LoVo (cell line): ENCODE data around the gene KLF16.
A peak's percentile ranks its signal among the peaks of the same experiment; 100 is the strongest.

Source experiments
- DNase-seq: peaks from one replicate; pipeline ENCODE4 v3.0.0-alpha.2; 2016; ENCODE audit warnings: low spot score

The KLF16 gene

DNA sequence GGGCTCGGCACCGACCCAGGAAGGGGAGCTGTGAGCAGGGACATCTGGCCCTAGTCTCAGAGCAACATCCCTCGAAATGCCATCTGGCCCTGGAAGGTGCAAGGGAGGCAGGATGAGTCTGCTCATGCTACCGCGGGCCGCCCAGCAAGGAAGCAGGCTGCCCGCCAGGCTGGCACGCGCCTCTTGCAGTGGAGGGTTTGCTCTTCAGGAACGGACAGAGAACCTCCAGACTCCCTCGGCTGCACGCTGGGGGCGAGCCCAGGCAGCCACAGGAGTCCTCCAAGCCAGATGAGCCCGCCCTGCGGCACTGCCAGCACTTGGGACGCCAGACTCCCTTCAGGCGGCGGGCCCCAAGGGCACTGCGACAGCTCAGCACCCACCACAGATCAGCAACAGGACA lies 41.2 kb downstream of the KLF16 start:
- no peak for DNase-seq

DNA sequence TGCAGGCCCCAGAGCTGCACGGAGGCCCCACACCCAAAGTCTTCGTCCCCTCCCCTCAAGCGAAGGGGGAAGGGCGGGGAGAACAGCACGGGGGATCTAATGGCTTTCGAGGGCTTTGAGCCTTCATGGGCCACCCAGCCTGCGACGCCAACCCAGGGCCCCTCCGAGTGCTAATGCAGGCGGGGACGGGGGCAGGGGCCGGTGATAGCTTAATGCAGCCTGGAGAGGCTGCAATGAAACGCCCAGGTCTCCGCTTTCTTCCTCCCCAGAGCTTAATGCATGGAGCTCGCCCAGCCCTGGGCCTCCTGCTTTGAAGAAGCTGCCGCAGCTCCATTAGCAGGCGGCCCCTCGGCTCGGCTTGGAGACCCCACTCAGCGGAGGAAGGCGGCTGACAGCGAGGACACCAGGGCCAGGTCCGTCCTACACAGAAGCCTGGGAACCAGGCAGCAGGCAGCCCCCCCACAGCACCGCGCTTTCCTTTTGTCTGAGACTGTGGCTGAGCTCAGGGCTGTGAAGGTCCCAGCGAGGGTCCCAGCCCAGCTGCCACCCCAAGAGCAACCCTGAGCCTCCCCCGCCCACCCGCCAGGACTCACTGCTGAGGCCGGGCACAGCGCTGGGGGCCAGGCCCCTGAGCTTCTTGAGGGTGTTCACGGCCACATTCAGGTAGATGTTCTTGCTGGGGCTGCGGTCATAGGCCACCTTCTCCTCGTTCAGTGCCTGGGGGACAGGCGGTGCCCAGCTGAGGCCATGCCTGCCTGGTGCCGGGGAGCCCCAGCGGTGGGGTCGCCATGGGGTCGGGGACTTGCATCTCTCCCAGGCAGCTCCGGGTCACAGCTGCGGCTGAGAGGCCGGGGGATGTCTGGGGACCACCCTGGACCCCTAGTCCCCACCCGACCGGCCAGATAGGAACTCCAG lies 43.8 kb downstream of the KLF16 start:
- no peak for DNase-seq

GRCh38 chr19:1818549-1819195 lies 44.7 kb downstream of the KLF16 start:
- DNase-seq = no peak

GRCh38 chr19:1817553-1818179 lies 45.7 kb downstream of the KLF16 start:
- DNase-seq = no peak

- DNase-seq = no peak
Observed at GRCh38 chr19:1816530-1817298, 46.7 kb downstream of the KLF16 start.

DNA sequence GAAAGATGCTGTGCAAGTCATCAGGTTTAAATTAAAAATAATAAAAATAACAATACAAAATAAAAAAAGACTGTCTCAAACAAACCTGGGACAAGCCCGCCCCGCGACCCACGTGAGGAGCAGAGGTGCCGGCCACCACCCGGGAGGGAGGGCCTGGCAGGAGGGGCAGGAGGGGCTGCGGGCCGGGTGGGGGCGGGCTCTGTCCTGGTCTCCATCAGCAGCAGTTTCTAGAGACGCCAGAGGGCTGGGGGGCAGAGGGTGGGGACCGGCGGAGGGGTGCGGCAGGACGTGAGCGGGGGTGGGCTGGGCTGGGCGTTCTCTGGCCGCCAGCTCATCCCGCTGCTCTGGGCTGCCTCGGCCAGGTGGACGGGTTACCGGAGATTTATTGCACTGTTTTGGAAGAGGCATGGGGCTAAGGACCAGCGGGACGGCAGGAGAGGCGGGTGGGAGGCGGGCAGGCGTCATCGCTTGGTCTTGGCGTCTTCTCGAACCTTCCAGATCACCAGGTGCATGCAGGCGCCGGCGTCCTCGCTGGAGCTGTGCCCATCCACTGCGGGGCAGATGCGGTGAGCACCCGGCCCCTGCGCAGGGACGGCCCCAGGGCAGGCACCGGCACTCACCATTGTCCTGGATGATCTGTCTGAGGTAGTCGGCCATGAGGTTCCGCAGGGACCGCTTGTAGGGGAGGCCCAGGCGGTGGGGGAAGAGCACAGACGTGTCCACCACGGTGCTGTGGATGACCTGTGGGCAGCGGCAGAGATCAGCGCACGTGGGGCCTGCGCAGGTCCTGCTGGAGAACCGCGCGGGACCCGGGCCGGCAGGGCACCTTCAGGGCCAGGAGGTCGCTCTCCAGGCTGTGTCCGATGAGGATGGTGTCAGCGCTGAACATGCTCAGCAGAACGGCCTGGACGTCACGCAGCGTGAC lies 47.5 kb downstream of the KLF16 start:
- no peak for DNase-seq

GRCh38 chr19:1814833-1815604 lies 48.4 kb downstream of the KLF16 start:
- DNase-seq = no peak

- DNase-seq = no peak
Observed at GRCh38 chr19:1814391-1814790, 49.0 kb downstream of the KLF16 start.

DNA sequence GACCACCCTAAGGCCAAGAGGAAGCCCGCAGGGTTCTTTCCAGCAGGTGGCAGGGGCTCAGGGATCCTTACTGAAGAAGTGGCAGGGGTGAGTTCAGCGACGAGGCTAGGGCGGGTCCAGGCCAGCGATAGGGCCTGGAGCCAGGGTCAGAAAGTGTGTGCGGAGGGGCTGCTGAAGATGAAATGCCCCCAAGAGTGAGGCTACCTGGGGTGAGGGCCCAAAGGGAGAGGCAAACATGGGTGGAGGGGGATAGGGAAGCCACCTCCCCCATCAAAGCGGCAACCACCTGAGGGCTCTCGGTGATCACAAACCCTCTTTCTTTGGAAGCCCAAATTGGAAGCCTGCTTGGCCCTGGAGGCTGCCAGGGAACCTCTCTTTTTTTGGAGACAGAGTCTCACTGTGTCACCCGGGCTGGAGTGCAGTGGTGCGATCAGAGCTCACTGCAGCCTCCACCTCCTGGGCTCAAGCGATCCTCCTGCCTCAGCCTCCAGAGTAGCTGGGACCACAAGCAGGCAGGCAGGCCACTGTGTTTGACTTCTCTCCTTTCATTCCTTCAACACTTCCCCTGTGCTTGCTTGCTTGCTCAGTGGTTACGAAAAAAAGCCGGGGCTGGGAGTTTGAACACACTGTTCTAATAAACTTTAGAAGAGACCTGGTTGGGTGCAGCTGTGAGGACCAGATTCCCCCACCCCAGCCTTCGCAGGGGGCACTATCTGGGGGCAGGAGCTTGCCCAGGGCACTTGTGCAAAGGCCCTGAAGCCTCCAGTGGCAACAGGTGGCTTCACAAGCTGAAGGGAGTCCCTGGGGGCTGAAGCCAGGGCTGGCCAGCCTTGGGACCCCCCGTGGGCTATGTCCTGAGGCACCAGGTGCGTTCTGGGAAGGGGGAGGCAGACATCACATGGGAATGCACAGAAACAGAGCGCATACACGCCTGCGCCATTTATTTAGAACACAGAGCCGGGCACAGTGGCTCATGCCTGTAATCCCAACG lies 49.9 kb downstream of the KLF16 start:
- no peak for DNase-seq

DNA sequence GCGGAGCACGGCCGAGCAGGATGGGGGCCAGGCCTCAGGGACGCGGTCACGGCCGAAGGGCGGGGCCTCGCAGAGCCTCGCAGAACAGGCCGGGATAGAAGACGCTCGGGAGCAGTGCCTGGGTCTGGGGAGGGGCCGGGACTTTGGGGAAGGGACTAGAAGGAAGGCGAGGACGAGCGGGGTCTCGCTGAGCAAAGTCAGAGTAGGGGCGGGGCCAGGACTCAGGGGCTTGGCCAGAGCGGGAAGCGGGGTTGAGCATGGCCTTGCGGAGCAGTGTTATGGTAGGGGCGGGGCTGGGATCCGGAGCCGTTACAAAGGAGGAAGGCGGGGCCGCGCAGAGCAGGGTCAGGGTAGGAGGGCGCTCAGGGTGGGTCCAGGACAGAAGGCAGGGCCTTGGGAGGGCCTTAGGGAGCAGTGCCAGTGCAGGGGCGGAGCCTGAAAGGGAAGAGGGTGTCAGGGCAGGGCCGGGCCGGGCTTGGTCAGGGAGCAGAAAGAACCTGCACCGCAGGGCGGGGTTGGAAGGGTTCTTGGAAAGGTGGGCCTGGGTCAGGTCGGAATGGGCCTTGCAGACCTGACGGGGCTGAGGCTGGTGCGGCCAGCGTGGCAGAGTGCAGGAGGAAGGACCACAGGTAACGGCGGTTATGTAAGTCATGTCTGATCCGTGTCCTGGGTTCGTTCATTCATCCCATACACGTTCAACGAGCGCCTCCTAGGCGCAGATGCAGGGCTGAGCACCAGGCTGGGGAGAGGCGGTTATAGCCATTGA lies 50.8 kb downstream of the KLF16 start:
- peak; percentile 96 for DNase-seq

DNA sequence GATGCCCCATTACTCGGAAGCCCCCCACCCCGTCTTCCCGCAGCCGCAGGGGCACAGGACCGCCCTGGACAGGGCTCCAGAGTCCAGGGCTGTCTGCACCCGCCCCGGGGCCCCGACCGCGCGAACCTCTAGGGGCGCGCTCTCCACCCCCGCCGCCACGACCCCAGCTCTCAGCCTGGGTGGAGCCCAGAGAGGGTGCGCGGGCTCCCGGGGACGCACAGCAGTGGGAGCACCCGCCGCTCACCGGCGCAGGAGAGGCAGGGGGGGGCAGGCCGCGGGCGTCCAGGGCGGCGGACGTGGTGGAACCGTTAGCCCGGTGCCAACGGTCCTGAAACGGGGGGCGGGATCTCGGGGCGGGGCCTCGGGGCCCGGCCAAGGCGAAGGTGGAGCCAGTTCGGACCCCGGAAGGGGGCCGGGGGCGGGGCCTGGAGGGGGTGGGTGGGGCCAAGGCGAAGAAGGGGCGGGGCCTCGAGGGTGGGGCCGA lies 51.4 kb downstream of the KLF16 start, which contains the start of gene ATP8B3:
Gene ATP8B3 (minus strand): TSS at position 335 of the 484 bp plus-strand sequence. CDS start 540 bp downstream, outside the sequence.
- no peak for DNase-seq

GRCh38 chr19:1811472-1811894 lies 51.9 kb downstream of the KLF16 start:
- DNase-seq = peak; percentile 93

- no peak for DNase-seq
Observed at GRCh38 chr19:1810439-1811160, 52.8 kb downstream of the KLF16 start.

DNA sequence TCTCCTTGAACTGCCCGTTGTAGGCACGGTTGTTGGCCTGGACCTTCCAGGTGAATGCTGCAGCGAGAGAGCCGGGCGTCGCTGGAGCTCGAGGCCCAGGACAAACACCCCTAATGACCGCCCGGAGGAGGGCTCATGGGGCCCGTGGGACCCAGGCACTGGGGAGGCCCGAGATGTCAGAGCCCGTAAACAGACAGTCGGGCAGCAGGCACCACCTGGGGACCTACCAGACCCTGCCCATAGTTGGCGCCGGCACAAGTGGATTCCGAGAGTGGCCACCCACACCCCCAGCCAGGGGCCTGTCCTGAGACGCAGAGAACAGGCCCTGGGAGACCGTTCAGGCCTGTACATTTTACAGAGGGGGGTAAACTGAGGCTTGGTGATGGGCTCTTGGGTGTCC lies 53.7 kb downstream of the KLF16 start:
- DNase-seq = no peak

DNA sequence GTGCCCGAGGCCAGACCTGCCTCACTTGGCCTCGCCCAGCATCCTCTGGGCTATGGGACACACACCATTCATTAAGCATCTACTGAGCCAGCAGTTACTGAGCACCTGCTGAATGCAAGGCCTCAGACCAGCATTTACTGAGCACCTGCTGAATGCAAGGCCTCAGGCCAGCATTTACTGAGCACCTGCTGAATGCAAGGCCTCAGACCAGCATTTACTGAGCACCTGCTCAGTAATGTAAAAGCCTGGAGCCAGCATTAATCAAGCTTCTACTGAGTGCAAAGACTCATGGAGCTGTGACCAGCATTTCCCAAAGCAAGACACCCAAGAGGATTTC lies 55.0 kb downstream of the KLF16 start:
- DNase-seq = no peak

GRCh38 chr19:1807695-1808394 lies 55.5 kb downstream of the KLF16 start:
- DNase-seq = no peak
